Activated CD4-positive, alpha-beta T cell treated with anti-CD3 and anti-CD28 coated beads, Interleukin-2, Interleukin-4, amounts not matched to agents 100 ng/mL and 50 ng/mL, durations not matched to agents 16 hours and 8 hours (primary cell): ENCODE results near the gene ACTL9.

Experiments used
- DNase-seq: peaks from one replicate; pipeline ENCODE4 v3.0.0-alpha.2; 2020; ENCODE audit warnings: low spot score

Gene ACTL9

GRCh38 chr19:8684001-8684902 lies 14.3 kb downstream of the ACTL9 start:
- DNase-seq, result no peak

- no peak for DNase-seq
These were observed 15.7 kb downstream of the ACTL9 start for GRCh38 chr19:8682931-8683330.

- DNase-seq, result no peak
These were observed 16.1 kb downstream of the ACTL9 start for GRCh38 chr19:8682472-8682871.

GRCh38 chr19:8681345-8682029 lies 17.1 kb downstream of the ACTL9 start:
- no peak for DNase-seq

GRCh38 chr19:8680676-8681344 lies 17.8 kb downstream of the ACTL9 start:
- no peak for DNase-seq

GRCh38 chr19:8678244-8678807 lies 20.3 kb downstream of the ACTL9 start:
- no peak for DNase-seq

- no peak for DNase-seq
These were observed 23.5 kb downstream of the ACTL9 start for GRCh38 chr19:8675066-8675465.

- DNase-seq, result no peak
These were observed 25.2 kb downstream of the ACTL9 start for GRCh38 chr19:8673276-8673891.

GRCh38 chr19:8666814-8667405 lies 31.7 kb downstream of the ACTL9 start:
- DNase-seq, result no peak

GRCh38 chr19:8665468-8666213 lies 33.0 kb downstream of the ACTL9 start:
- no peak for DNase-seq

GRCh38 chr19:8664671-8665057 lies 33.9 kb downstream of the ACTL9 start:
- DNase-seq, result no peak

- peak; percentile 30 for DNase-seq
These were observed 34.5 kb downstream of the ACTL9 start for GRCh38 chr19:8663920-8664670.

GRCh38 chr19:8662263-8662662 lies 36.3 kb downstream of the ACTL9 start:
- no peak for DNase-seq

GRCh38 chr19:8659905-8660304 lies 38.7 kb downstream of the ACTL9 start:
- no peak for DNase-seq

GRCh38 chr19:8657869-8658268 lies 40.7 kb downstream of the ACTL9 start:
- DNase-seq, result no peak

- DNase-seq, result no peak
These were observed 43.3 kb downstream of the ACTL9 start for GRCh38 chr19:8655340-8655709.

- peak; percentile 58 for DNase-seq
These were observed 43.8 kb downstream of the ACTL9 start for GRCh38 chr19:8654591-8655339.

- no peak for DNase-seq
These were observed 50.4 kb downstream of the ACTL9 start for GRCh38 chr19:8648240-8648639.
